ENCODE results near the gene MRPL50. TPM values are rescaled to one million over a fixed set of nuclear protein-coding genes. Genes with fewer than 3 reads are reported as not detected.
A peak's percentile ranks its signal among the peaks of the same experiment; 100 is the strongest.

Gene MRPL50
- total RNA-seq, 1 experiment from 2014 or later, result 19.6 TPM

GRCh38 chr9:101400120-101400519, 1.7 kb upstream of the MRPL50 start:
- Mint-ChIP-seq H3K9me3 (peaks cover 14% of the 10 kb centered on the region), H3K27ac (no peak overlapping the region)
- POLR2A ChIA-PET, result no interaction called here

More at GRCh38 chr9:101400120-101400519, 1.7 kb upstream of the MRPL50 start:
- peaks cover 19% of the 10 kb centered on the region for H3K4me1 Mint-ChIP-seq
- no peak for DNase-seq (ENCODE audit: low spot score)
- peak overlapping the region; percentile 99 for H3K4me3 Mint-ChIP-seq
- CTCF ChIA-PET, result no interaction called here
- no peak for TF ChIP-seq CREM (CRISPR knock-in tag; IDR thresholded peaks at IDR 0.05)
- no peak for TF ChIP-seq ZNF138 (CRISPR knock-in tag; conservative IDR thresholded peaks at IDR 0.05)
- TF ChIP-seq USF2 (CRISPR knock-in tag; IDR thresholded peaks at IDR 0.05), result no peak
- TF ChIP-seq RORB (CRISPR knock-in tag; IDR thresholded peaks at IDR 0.05), result no peak
- TF ChIP-seq HMGA2 (CRISPR knock-in tag; IDR thresholded peaks at IDR 0.05), result no peak
- TF ChIP-seq NR3C1 (CRISPR knock-in tag; conservative IDR thresholded peaks at IDR 0.05; ENCODE audit: low read depth), result no peak
- TF ChIP-seq ZNF121 (CRISPR knock-in tag; IDR thresholded peaks at IDR 0.05), result no peak
- TF ChIP-seq SOX15 (CRISPR knock-in tag; IDR thresholded peaks at IDR 0.05), result no peak
- TF ChIP-seq AR (CRISPR knock-in tag; IDR thresholded peaks at IDR 0.05), result no peak
- TF ChIP-seq MXD4 (CRISPR knock-in tag; IDR thresholded peaks at IDR 0.05; ENCODE audit: borderline replicate concordance), result no peak
- no peak for TF ChIP-seq ZSCAN18 (CRISPR knock-in tag; IDR thresholded peaks at IDR 0.05)
- TF ChIP-seq FOXK1 (CRISPR knock-in tag; IDR thresholded peaks at IDR 0.05), result no peak
- TF ChIP-seq ZBTB21 (CRISPR knock-in tag; IDR thresholded peaks at IDR 0.05; ENCODE audit: borderline replicate concordance), result no peak
- TF ChIP-seq USF1 (CRISPR knock-in tag; IDR thresholded peaks at IDR 0.05), result no peak
- TF ChIP-seq ZNF416 (CRISPR knock-in tag; IDR thresholded peaks at IDR 0.05), result no peak
- TF ChIP-seq ZNF423 (CRISPR knock-in tag; IDR thresholded peaks at IDR 0.05), result no peak
- TF ChIP-seq ESRRA (CRISPR knock-in tag; IDR thresholded peaks at IDR 0.05; ENCODE audit: borderline replicate concordance), result no peak
- TF ChIP-seq ZNF512 (CRISPR knock-in tag; IDR thresholded peaks at IDR 0.05; ENCODE audit: borderline replicate concordance), result no peak
- no peaks in the 10 kb centered on the region for H3K27me3 Mint-ChIP-seq (ENCODE audit: low read depth)
- ATAC-seq, result no peak
- H3K36me3 Mint-ChIP-seq, result peaks cover 66% of the 10 kb centered on the region
